ENCODE results near the gene CHFR.
"Not testable (repeated sequence)": the region's sequence is repeated elsewhere in the genome, so short reads cannot be mapped to it uniquely, and the experiment has no call there.

DNA sequence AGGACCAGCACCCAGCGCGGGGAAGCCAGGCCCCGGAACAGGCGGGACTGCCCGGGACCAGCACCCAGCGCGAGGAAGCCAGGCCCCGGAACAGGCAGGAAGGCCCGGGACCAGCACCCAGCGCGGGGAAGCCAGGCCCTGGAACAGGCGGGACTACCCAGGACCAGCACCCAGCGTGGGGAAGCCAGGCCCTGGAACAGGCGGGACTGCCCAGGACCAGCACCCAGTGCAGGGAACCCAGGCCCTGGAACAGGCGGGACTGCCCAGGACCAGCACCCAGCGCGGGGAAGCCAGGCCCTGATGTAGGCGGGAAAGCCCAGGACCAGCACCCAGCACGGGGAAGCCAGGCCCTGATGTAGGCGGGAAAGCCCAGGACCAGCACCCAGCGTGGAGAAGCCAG, 12.8 kb downstream of the CHFR start:
- TF ChIP-seq, protein P1, sequence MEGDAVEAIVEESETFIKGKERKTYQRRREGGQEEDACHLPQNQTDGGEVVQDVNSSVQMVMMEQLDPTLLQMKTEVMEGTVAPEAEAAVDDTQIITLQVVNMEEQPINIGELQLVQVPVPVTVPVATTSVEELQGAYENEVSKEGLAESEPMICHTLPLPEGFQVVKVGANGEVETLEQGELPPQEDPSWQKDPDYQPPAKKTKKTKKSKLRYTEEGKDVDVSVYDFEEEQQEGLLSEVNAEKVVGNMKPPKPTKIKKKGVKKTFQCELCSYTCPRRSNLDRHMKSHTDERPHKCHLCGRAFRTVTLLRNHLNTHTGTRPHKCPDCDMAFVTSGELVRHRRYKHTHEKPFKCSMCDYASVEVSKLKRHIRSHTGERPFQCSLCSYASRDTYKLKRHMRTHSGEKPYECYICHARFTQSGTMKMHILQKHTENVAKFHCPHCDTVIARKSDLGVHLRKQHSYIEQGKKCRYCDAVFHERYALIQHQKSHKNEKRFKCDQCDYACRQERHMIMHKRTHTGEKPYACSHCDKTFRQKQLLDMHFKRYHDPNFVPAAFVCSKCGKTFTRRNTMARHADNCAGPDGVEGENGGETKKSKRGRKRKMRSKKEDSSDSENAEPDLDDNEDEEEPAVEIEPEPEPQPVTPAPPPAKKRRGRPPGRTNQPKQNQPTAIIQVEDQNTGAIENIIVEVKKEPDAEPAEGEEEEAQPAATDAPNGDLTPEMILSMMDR (conservative IDR thresholded peaks at IDR 0.05; ENCODE audit: low read length) = not testable (repeated sequence)
- TF ChIP-seq EZH2phosphoT487 (IDR thresholded peaks at IDR 0.05; ENCODE audit: borderline replicate concordance) = not testable (repeated sequence)

Data from Loucy (cell line).